A673 (cell line): ENCODE measurements around the gene NEK7. TPM values are rescaled to one million over a fixed set of nuclear protein-coding genes. Genes with fewer than 3 reads are reported as not detected.

Source experiments
- Bru-seq: library from RNA; stranded (reverse); fragments of 400-500 nt; gene quantifications from one replicate; lab custom pipeline; 2021; lab: Mats Ljungman, UMichigan
- BruChase-seq, 2 experiments: library from RNA; stranded (reverse); fragments of 400-500 nt; gene quantifications; one replicate each; lab custom pipeline; 2021; lab: Mats Ljungman, UMichigan
- BruUV-seq: library from RNA; stranded (reverse); fragments of 400-500 nt; replicated peaks from 2 replicates; lab custom pipeline; 2021; lab: Mats Ljungman, UMichigan
- CTCF ChIA-PET: fragments of 300-600 bp; sonication (Branson Sonifier 250); formaldehyde crosslinking; loops from one replicate; lab custom pipeline; 2022; ENCODE audit warnings: antibody characterized with exemption; lab: Charles Lee
- POLR2A ChIA-PET: fragments of 300-600 bp; sonication (Branson Sonifier 250); formaldehyde crosslinking; loops from one replicate; lab custom pipeline; 2022; ENCODE audit warnings: antibody characterized with exemption; ENCODE audit not compliant: low non-redundant PET; lab: Charles Lee
- DNase-seq: peaks from one replicate; pipeline ENCODE4 v3.0.0-alpha.2; 2015; ENCODE audit warnings: low spot score
- H3K27ac ChIP-seq: fragments of 200-600 bp; sonication (generic); 2 replicates; pipeline ENCODE4 v1.5.1; 2016; ENCODE audit warnings: mixed run types, low read depth, mild to moderate bottlenecking, mixed read lengths, antibody characterized with exemption, low read length; ENCODE audit not compliant: poor library complexity, severe bottlenecking
- H3K27me3 ChIP-seq: fragments of 200-600 bp; sonication (generic); replicated peaks from 2 replicates; pipeline ENCODE4 v1.6.1; 2017; ENCODE audit warnings: mixed run types, low read depth, mild to moderate bottlenecking, mixed read lengths, antibody characterized with exemption, low read length; ENCODE audit not compliant: insufficient read depth, poor library complexity
- H3K36me3 ChIP-seq: fragments of 200-600 bp; sonication (generic); 2 replicates; pipeline ENCODE4 v1.6.1; 2016; ENCODE audit warnings: mixed run types, mild to moderate bottlenecking, mixed read lengths, antibody characterized with exemption, low read length; ENCODE audit not compliant: insufficient read depth, poor library complexity, severe bottlenecking
- H3K4me1 ChIP-seq: fragments of 200-600 bp; sonication (generic); 2 replicates; pipeline ENCODE4 v1.6.1; 2017; ENCODE audit warnings: mixed run types, mild to moderate bottlenecking, mixed read lengths, antibody characterized with exemption, low read length; ENCODE audit not compliant: insufficient read depth, poor library complexity, severe bottlenecking
- H3K4me3 ChIP-seq: fragments of 200-600 bp; sonication (generic); 2 replicates; pipeline ENCODE4 v1.5.1; 2016; ENCODE audit warnings: low read depth, mixed run types, mild to moderate bottlenecking, mixed read lengths, low read length; ENCODE audit not compliant: poor library complexity, severe bottlenecking
- H3K9me3 ChIP-seq: fragments of 200-600 bp; sonication (generic); 2 replicates; pipeline ENCODE4 v1.6.1; 2016; ENCODE audit warnings: mixed run types, low read depth, mild to moderate bottlenecking, mixed read lengths, antibody characterized with exemption, low read length; ENCODE audit not compliant: poor library complexity, severe bottlenecking
- EZH2 ChIP-seq: fragments of 200-600 bp; sonication (generic); IDR thresholded peaks from 2 replicates; pipeline ENCODE4 v1.6.1; 2017; ENCODE audit warnings: borderline replicate concordance, low read depth, mild to moderate bottlenecking, mixed read lengths, antibody characterized with exemption, low read length; ENCODE audit not compliant: poor library complexity, severe bottlenecking
- intact Hi-C: fragments of 100-400 bp; cut with micrococcal nuclease; formaldehyde crosslinking; loops from one replicate; pipeline ENCODE4 v1.10.0; 2022; ENCODE audit not compliant: unreplicated experiment
- long read RNA-seq: library from polyadenylated mRNA; stranded (forward); transcript quantifications from one replicate; pipeline ENCODE4 v2.0.0, GENCODE V29; 2022
- total RNA-seq: library from RNA; stranded (reverse); gene quantifications from 2 replicates; pipeline ENCODE4 v1.2.3, GENCODE V29; 2021
- TF ChIP-seq, protein P1 (sequence below): fragments of 300-800, 200-600 bp; sonication (generic); conservative IDR thresholded peaks from 2 replicates; pipeline ENCODE4 v1.5.1; 2017; ENCODE audit warnings: low read depth, mild to moderate bottlenecking, antibody characterized with exemption, low read length, moderate library complexity, mixed read lengths

NEK7 gene
- total RNA-seq = 16.0 and 18.6 TPM in 2 replicates
- percentile 78 among the genes with signal in this experiment for Bru-seq, nascent RNA
- percentile 66 among the genes with signal in this experiment for BruChase-seq, experiment 1, labeled RNA remaining after a 2-hour chase
- BruChase-seq, experiment 2, labeled RNA remaining after a 6-hour chase = percentile 58 among the genes with signal in this experiment
- long read RNA-seq, full-length matches to known transcripts = 22 of 39 reads
- long read RNA-seq, partial matches to known transcripts = 2 of 39 reads
- long read RNA-seq, other reads (novel, unspliced or antisense) = 15 of 39 reads

DNA sequence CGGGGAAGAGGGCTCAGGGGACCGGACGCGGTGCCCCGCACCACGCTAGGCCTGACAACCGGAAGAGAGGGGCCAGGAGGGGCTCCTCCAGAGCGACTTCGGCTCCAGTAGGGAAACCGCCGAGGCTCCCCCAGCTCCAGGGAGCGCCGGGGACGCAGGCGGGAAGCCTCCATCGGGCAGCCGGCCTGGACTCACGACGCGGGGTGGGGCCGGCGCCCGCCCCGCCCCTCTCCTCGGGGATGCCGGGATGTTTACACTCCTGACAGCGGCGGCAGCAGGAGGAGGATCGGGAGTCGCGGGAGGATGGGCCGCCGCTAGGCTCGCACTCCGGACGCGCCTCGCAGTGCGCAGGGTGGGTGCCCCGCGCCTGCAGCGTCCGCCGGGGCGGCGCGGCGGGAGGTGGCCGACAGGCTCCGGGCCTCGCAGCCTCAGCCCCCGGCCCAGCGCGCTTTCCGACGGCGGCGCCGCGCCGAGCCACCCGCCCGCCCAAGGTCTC lies at the start of gene NEK7:
NEK7 (plus strand) TSS at position 254 of the 496 bp plus-strand sequence. CDS start 75,583 bp downstream, outside the sequence.
- Histone ChIP-seq H3K4me1 (peaks cover 41% of the 10 kb centered on the region), H3K27ac (peak within 1 kb of the TSS; percentile 74), H3K27me3 (no peaks in the 10 kb centered on the region), H3K4me3 (peak within 1 kb of the TSS; percentile 92), H3K36me3 (no peaks in the 10 kb centered on the region), H3K9me3 (no peaks in the 10 kb centered on the region)
- POLR2A ChIA-PET = no interaction called here
- intact Hi-C loops = loop anchor here (5.0 kb wide), 2 partner anchors 116 to 531 kb away; no protein-coding TSS in a partner anchor
- CTCF ChIA-PET = no interaction called here
- peak; percentile 93 for DNase-seq
- BruUV-seq = no TSS peak
- TF ChIP-seq, protein P1, sequence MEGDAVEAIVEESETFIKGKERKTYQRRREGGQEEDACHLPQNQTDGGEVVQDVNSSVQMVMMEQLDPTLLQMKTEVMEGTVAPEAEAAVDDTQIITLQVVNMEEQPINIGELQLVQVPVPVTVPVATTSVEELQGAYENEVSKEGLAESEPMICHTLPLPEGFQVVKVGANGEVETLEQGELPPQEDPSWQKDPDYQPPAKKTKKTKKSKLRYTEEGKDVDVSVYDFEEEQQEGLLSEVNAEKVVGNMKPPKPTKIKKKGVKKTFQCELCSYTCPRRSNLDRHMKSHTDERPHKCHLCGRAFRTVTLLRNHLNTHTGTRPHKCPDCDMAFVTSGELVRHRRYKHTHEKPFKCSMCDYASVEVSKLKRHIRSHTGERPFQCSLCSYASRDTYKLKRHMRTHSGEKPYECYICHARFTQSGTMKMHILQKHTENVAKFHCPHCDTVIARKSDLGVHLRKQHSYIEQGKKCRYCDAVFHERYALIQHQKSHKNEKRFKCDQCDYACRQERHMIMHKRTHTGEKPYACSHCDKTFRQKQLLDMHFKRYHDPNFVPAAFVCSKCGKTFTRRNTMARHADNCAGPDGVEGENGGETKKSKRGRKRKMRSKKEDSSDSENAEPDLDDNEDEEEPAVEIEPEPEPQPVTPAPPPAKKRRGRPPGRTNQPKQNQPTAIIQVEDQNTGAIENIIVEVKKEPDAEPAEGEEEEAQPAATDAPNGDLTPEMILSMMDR = no peak
- no peak for TF ChIP-seq EZH2

DNA sequence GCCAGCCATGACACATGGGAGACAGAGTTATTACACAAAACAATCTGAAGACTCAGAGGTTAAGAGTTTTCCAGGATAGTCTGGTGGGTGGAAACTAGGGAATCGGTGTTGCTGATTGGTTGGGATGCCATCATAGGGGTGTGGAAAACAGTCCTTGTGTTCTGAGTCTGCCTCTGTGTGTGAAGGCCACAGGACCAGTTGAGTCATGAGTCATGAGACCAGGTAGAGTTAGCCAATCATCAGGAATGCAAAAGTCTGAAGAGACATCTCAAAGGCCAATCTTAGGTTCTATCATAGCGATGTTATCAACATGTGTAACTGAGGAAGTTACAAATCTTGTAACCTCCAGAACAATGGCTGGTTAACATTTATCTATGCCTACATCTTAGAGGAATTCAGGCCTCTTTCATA lies 49.7 kb upstream of the NEK7 start:
- CTCF ChIA-PET = no interaction called here
- Histone ChIP-seq H3K4me1 (no peaks in the 10 kb centered on the region), H3K4me3 (no peak overlapping the region), H3K27ac (no peak overlapping the region), H3K36me3 (no peaks in the 10 kb centered on the region), H3K9me3 (no peaks in the 10 kb centered on the region), H3K27me3 (no peaks in the 10 kb centered on the region)
- DNase-seq = no peak
- no TSS peak for BruUV-seq
- TF ChIP-seq EZH2 = no peak
- TF ChIP-seq, protein P1 = no peak
- intact Hi-C loops = no loop called here
- POLR2A ChIA-PET = no interaction called here

DNA sequence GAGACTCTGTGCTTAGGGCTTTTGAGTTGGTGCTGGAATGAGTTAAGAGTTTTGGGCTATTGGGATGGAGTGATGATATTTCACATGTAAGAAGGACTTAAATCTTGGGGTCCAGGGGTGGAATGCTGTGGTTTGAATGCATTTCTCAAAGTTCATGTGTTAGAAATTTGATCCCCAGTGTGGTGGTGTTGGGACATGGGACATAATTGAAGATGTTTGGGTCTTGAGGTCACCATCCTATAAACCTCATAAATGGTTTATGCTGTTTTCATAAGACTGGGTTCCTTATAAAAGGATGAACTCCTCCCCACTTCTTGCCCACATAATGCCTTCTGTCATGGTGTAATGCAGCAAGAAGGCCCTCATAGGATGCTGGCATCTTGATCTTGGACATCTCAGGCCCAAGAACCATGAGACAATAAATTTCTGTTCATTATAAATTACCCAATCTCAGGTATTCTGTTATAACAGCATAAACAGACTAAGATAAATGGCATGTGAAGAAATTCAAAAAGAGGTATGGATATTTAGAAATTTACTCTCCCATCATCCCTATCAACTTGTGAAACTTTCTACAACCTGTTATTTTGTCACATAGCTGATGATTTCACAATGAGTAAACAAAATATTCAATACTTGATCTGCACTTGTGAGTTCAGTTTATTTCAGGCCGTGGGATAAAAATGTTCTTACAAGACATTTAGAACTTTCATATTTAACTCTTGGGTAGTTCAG lies 48.0 kb upstream of the NEK7 start:
- DNase-seq = no peak
- H3K4me3 ChIP-seq = no peak overlapping the region
- no peaks in the 10 kb centered on the region for H3K27me3 ChIP-seq
- CTCF ChIA-PET = no interaction called here
- TF ChIP-seq EZH2 = no peak
- TF ChIP-seq, protein P1 = no peak
- POLR2A ChIA-PET = no interaction called here
- no peaks in the 10 kb centered on the region for H3K4me1 ChIP-seq
- no peaks in the 10 kb centered on the region for H3K36me3 ChIP-seq
- no peaks in the 10 kb centered on the region for H3K9me3 ChIP-seq
- BruUV-seq = no TSS peak
- no peak overlapping the region for H3K27ac ChIP-seq
- intact Hi-C loops = no loop called here
